ENCODE results near the gene ZNF121.
"Not testable (repeated sequence)": the region's sequence is repeated elsewhere in the genome, so short reads cannot be mapped to it uniquely, and the experiment has no call there.

The ZNF121 gene

GRCh38 chr19:9584073-9584833 lies at the start of gene ZNF121:
Gene ZNF121, minus strand, starts transcription at chr19:9584504. Its CDS starts 16,407 bp downstream, at chr19:9568097.
- DNase-seq (ENCODE audit: low read depth in 2 of 2), result peak; percentile 68 to 77

- no peak for DNase-seq (ENCODE audit: low read depth in 2 of 2)
These were observed 43.6 kb upstream of the ZNF121 start for GRCh38 chr19:9627856-9628255.

DNA sequence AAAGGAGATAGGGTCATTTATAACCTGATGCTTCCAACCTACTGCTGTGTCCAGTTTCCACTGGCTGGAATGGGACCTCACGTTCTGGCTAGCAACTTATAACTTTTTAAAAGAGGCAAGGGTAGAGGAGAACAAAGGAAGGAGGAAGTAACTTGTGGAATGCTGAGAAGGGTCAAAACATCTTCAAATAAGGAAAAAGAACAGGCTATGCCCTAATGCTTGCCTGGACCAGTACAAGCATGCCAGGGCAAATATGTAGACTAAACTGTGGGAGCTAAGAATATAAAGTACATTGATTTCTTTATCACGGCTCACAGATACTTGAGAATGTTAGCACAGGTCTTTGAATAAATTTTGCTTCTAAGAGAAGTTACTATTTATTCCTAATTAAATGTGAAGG lies 38.2 kb upstream of the ZNF121 start:
- DNase-seq (ENCODE audit: low read depth in 2 of 2), result no peak

- DNase-seq (ENCODE audit: low read depth in 2 of 2), result peak; percentile 71 to 75
These were observed 37.1 kb upstream of the ZNF121 start, which contains the start of gene ZNF561 for GRCh38 chr19:9621156-9622037. Gene ZNF561, minus strand, starts transcription at chr19:9621232. Its CDS starts 1,776 bp downstream, at chr19:9619456.

DNA sequence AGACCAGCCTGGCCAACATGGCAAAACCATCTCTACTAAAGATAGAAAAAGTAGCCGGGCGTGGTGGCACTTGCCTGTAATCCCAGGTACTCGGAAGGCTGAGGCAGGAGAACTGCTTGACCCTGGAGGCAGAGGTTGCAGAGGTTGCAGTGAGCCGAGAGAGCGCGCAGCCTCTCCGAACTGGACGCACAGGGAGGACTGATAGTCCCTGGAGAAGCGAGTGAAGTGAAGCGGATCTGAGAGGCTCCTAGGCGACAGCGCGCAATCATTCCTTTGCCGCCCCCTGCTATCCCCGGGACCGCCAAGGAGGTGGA lies 36.5 kb upstream of the ZNF121 start:
- no peak for DNase-seq (ENCODE audit: low read depth in 2 of 2)

- DNase-seq (ENCODE audit: low read depth in 2 of 2), result no peak
These were observed 31.5 kb upstream of the ZNF121 start for GRCh38 chr19:9615844-9616243.

- DNase-seq (ENCODE audit: low read depth in 2 of 2), result no peak
These were observed 26.3 kb upstream of the ZNF121 start for GRCh38 chr19:9610484-9611113.

DNA sequence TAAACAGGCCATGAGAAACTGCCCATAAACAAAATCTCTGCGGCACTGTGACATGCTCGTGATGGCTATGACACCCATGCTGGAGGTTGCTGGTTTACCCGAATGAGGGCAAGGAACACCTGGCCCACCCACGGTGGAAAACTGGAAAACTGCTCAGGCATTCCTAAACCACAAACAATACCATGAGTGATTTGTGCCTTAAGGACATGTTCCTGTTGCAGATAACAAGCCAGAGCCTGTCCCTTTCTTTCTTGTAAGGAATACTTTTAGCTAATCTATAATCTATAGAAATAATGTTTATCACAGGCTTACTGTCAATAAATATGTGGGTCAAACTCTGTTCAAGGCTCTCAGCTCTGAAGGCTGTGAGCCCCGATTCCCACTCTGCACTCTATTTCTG lies 24.6 kb upstream of the ZNF121 start:
- no peak for DNase-seq (ENCODE audit: low read depth in 2 of 2)

DNA sequence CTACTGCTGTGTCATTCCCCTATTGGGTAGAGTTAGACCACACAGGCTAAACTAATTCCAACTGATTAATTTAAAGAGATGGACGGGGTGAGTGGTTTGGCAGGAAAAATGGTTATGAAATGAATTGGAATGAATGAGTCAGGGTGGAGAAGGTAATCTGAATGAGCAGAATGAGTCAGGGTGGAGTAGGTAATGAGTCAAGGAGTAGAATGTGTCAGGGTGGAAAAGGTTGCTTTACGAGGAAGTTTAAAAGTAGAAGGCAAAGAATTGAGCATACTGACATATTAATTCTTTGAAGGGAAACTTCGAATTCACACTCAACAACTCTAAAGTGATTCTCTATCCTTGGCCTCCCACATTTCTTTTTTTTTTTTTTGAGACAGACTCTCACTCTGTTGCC lies 12.7 kb upstream of the ZNF121 start:
- DNase-seq (ENCODE audit: low read depth in 2 of 2), result no peak

- peak; percentile 61 to 74 for DNase-seq (ENCODE audit: low read depth in 2 of 2)
These were observed 2.5 kb upstream of the ZNF121 start for GRCh38 chr19:9586764-9587163.

DNA sequence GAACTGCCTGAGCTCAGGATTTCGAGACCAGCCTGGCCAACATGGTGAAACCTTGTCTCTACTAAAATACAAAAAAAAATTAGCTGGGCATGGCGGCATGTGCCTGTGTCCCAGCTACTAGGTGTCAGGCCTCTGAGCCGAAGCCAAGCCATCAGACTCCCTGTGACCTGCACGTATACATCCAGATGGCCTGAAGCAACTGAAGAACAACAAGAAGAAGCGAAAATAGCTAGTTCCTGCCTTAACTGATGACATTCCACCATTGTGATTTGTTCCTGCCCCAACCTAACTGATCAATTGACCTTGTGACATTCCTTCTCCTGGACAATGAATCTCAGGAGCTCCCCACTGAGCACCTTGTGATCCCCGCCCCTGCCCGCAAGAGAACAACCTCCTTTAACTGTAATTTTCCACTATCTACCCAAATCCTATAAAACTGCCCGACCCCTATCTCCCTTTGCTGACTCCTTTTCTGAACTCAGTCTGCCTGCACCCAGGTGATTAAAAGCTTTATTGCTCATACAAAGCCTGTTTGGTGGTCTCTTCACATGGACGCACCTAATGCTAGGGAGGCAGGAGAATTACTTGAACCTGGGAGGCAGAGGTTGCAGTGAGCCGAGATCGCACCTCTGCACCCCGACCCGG lies 2.1 kb downstream of the ZNF121 start:
- not testable (repeated sequence) for DNase-seq (ENCODE audit: low read depth in 2 of 2)

- no peak for DNase-seq (ENCODE audit: low read depth in 2 of 2)
These were observed 3.6 kb downstream of the ZNF121 start for GRCh38 chr19:9580728-9581127.

- DNase-seq (ENCODE audit: low read depth in 2 of 2), result no peak
These were observed 14.0 kb downstream of the ZNF121 start for GRCh38 chr19:9570255-9570654.

GRCh38 chr19:9566729-9567128 lies 17.6 kb downstream of the ZNF121 start:
- no peak for DNase-seq (ENCODE audit: low read depth in 2 of 2)

DNA sequence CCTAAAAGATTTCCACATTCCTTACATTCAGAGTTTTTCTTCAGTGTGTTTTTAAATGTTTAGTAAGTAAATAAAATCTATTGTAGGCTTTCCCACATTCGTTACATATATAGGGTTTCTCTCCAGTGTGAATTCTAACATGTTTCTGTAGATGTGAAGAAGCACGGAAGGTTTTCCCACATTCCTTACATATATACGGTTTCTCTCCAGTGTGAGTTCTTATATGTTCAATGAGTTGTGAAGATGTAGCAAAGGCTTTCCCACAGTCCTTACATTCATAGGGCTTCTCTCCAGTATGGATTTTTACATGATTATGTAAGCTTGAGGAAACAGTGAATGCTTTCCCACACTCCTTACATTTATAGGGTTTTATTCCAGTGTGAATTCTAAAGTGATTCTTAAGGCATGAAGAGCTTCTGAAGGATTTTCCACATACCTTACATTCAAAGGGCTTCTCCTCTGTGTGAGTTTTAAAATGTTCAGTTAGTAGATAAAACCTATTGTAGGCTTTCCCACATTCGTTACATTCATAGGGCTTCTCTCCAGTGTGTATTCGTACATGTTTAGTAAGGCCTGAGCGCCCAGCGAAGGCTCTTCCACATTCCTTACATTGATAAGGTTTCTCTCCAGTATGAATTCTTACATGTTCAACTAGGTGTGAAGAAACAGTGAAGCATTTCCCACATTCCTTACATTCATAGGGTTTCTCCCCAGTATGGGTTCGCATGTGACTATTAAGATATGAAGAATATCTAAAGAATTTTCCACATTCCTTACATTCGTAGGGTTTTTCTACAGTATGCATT lies 18.2 kb downstream of the ZNF121 start:
- DNase-seq (ENCODE audit: low read depth in 2 of 2), result no peak

DNA sequence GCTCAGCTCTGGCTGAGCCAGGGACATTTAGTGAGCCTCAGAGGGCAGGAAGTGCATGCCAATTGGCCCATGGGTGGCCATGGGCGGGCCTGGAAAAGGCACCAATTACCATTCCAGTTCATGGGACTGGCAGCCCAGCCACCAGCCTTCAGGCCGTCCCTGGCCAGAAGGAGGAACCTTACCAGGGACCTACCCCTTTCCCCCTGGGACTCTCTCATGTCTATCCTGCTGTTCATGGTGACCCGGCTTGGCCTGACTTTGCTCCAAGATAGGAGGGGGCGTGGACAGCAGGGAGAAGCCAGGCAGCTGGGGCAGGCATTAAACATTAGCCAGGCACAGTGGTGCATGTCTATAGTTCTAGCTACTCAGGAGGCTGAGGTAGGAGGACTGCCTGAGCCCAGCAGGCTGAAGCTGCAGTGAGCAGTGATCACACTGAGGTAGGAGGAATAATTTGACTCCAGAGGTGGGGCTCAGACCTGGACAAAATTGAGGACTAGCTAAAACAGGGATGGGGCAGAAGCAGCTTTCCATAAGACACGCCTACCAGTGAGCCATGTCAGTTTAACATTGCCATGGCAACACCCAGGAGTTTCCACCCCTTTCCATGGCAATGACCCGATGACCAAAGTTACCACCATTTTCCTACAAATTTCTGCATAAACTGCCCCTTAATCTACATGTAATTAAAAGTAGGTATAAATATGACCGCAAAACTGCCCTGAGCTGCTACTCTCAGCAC lies 31.6 kb downstream of the ZNF121 start:
- no peak for DNase-seq (ENCODE audit: low read depth in 2 of 2)

DNA sequence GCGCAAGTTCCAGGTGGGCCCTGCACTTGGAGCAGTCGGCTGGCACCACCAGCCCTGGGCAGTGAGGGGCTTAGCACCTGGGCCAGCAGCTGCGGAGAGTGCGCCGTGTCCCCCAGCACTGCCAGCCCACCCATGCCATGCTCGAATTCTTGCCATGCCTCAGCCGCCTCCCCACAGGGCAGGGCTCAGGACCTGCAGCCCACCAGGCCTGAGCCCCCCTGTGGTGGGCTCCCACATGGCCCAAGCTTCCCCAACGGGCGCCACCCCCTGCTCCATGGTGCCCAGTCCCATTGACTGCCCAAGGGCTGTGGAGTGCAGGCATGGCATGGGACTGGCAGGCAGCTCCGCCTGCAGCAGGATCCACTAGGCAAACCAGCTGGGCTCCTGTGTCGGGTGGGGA lies 36.4 kb downstream of the ZNF121 start:
- no peak for DNase-seq (ENCODE audit: low read depth in 2 of 2)

DNA sequence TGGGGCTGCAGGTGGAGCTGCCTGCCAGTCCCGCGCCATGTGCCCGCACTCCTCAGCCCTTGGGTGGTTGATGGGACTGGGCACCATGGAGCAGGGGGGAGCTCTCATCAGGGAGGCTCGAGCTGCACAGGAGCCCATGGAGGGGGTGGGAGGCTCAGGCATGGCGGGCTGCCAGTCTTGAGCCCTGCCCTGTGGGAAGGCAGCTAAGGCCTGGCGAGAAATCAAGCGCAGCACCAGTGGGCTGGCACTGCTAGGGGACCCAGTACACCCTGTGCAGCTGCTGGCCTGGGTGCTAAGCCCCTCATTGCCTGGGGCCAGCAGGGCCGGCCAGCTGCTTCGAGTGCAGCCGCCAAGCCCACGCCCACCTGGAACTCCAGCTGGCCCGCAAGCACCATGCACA lies 43.0 kb downstream of the ZNF121 start:
- not testable (repeated sequence) for DNase-seq (ENCODE audit: low read depth in 2 of 2)

- DNase-seq (ENCODE audit: low read depth in 2 of 2), result not testable (repeated sequence)
These were observed 44.4 kb downstream of the ZNF121 start for GRCh38 chr19:9539921-9540320.

- not testable (repeated sequence) for DNase-seq (ENCODE audit: low read depth in 2 of 2)
These were observed 45.1 kb downstream of the ZNF121 start for GRCh38 chr19:9539201-9539600.
